H9 (cell line): ENCODE data around the gene CCL25. TPM values are rescaled to one million over a fixed set of nuclear protein-coding genes. Genes with fewer than 3 reads are reported as not detected.

Experiments
- DNase-seq: peaks from one replicate; pipeline ENCODE4 v3.0.0-alpha.2; 2017
- H2AFZ ChIP-seq: one replicate; pipeline ENCODE4 v1.6.1; 2013; ENCODE audit warnings: mild to moderate bottlenecking, low read length, control low read depth, moderate library complexity
- H2AK5ac ChIP-seq: 2 replicates; pipeline ENCODE4 v1.6.1; 2013; ENCODE audit warnings: low read length, control low read depth, mixed read lengths; ENCODE audit not compliant: insufficient read length
- H2BK120ac ChIP-seq: one replicate; pipeline ENCODE4 v1.6.1; 2013; ENCODE audit warnings: low read depth, mild to moderate bottlenecking, low read length, control low read depth, inconsistent platforms; ENCODE audit not compliant: poor library complexity, severe bottlenecking
- H2BK12ac ChIP-seq: 2 replicates; pipeline ENCODE4 v1.6.1; 2013; ENCODE audit warnings: low read length, control low read depth, mixed read lengths, low read depth; ENCODE audit not compliant: insufficient read length
- H2BK15ac ChIP-seq: 2 replicates; pipeline ENCODE4 v1.6.1; 2013; ENCODE audit warnings: low read depth, low read length, control low read depth
- H2BK20ac ChIP-seq: one replicate; pipeline ENCODE4 v1.6.1; 2013; ENCODE audit warnings: low read depth, mild to moderate bottlenecking, low read length, control low read depth, inconsistent platforms; ENCODE audit not compliant: poor library complexity, severe bottlenecking
- H2BK5ac ChIP-seq: 2 replicates; pipeline ENCODE4 v1.6.1; 2013; ENCODE audit warnings: low read length, control low read depth, mixed read lengths; ENCODE audit not compliant: insufficient read length
- H3K14ac ChIP-seq: 2 replicates; pipeline ENCODE4 v1.6.1; 2013; ENCODE audit warnings: low read length, control low read depth; ENCODE audit not compliant: insufficient read depth
- H3K18ac ChIP-seq: 2 replicates; pipeline ENCODE4 v1.6.1; 2013; ENCODE audit warnings: low read depth, mild to moderate bottlenecking, mixed read lengths, low read length, control low read depth; ENCODE audit not compliant: insufficient read length
- H3K23ac ChIP-seq: 2 replicates; pipeline ENCODE4 v1.6.1; 2013; ENCODE audit warnings: low read length, control low read depth, mixed read lengths, low read depth; ENCODE audit not compliant: insufficient read length
- H3K23me2 ChIP-seq: 2 replicates; pipeline ENCODE4 v1.6.1; 2013; ENCODE audit warnings: low read depth, mild to moderate bottlenecking, mixed read lengths, low read length, control low read depth; ENCODE audit not compliant: insufficient read length, poor library complexity, severe bottlenecking
- H3K27ac ChIP-seq: 2 replicates; pipeline ENCODE4 v1.5.1; 2013; ENCODE audit warnings: low read length, control low read depth, mixed read lengths, low read depth; ENCODE audit not compliant: insufficient read length
- H3K27me3 ChIP-seq: 2 replicates; pipeline ENCODE4 v1.6.1; 2013; ENCODE audit warnings: low read length, control low read depth, inconsistent platforms; ENCODE audit not compliant: insufficient read depth
- H3K4ac ChIP-seq: 2 replicates; pipeline ENCODE4 v1.6.1; 2013; ENCODE audit warnings: low read depth, mild to moderate bottlenecking, control low read depth, inconsistent platforms, low read length, moderate library complexity
- H3K4me1 ChIP-seq: 2 replicates; pipeline ENCODE4 v1.6.1; 2013; ENCODE audit warnings: low read length, control low read depth, inconsistent platforms; ENCODE audit not compliant: insufficient read depth
- H3K4me2 ChIP-seq: 2 replicates; pipeline ENCODE4 v1.6.1; 2013; ENCODE audit warnings: low read length, control low read depth, mixed read lengths; ENCODE audit not compliant: insufficient read length, insufficient read depth
- H3K56ac ChIP-seq: 2 replicates; pipeline ENCODE4 v1.6.1; 2013; ENCODE audit warnings: low read depth, mild to moderate bottlenecking, mixed read lengths, low read length, control low read depth; ENCODE audit not compliant: insufficient read length
- H3K79me1 ChIP-seq: 2 replicates; pipeline ENCODE4 v1.6.1; 2013; ENCODE audit warnings: low read depth, mild to moderate bottlenecking, moderate library complexity, low read length, control low read depth, inconsistent platforms; ENCODE audit not compliant: insufficient read depth, poor library complexity, severe bottlenecking
- H3K79me2 ChIP-seq: 2 replicates; pipeline ENCODE4 v1.6.1; 2013; ENCODE audit warnings: low read length, control low read depth, inconsistent platforms; ENCODE audit not compliant: insufficient read depth
- H3K9ac ChIP-seq: 2 replicates; pipeline ENCODE4 v1.6.1; 2013; ENCODE audit warnings: low read length, control low read depth, mixed read lengths; ENCODE audit not compliant: insufficient read length; ENCODE audit errors: extremely low read depth
- H3K9me3 ChIP-seq: one replicate; pipeline ENCODE4 v1.6.1; 2013; ENCODE audit warnings: low read depth, low read length, inconsistent platforms; ENCODE audit not compliant: control insufficient read depth
- H3T11ph ChIP-seq: one replicate; pipeline ENCODE4 v1.6.1; 2013; ENCODE audit warnings: mild to moderate bottlenecking, low read length, control low read depth, inconsistent platforms
- H4K20me1 ChIP-seq: one replicate; pipeline ENCODE4 v1.6.1; 2013; ENCODE audit not compliant: control insufficient read depth, insufficient read length, insufficient read depth
- H4K5ac ChIP-seq: 2 replicates; pipeline ENCODE4 v1.6.1; 2013; ENCODE audit warnings: low read depth, mild to moderate bottlenecking, mixed read lengths, low read length, control low read depth; ENCODE audit not compliant: insufficient read length
- H4K8ac ChIP-seq: replicated peaks from 2 replicates; pipeline ENCODE4 v1.6.1; 2013; ENCODE audit warnings: low read length, control low read depth, mixed read lengths, low read depth; ENCODE audit not compliant: insufficient read length
- H4K91ac ChIP-seq: 2 replicates; pipeline ENCODE4 v1.6.1; 2013; ENCODE audit warnings: low read depth, mild to moderate bottlenecking, moderate library complexity, mixed read lengths, low read length, control low read depth; ENCODE audit not compliant: insufficient read length
- H3K27ac Mint-ChIP-seq, 3 experiments: 2 replicates in 2 of 3; 3 replicates in 1 of 3; pipeline ENCODE4 v1.8.0; 2020 to 2021; ENCODE audit warnings: mixed read lengths in 3 of 3, mild to moderate bottlenecking in 1 of 3, moderate library complexity in 1 of 3
- H3K27me3 Mint-ChIP-seq: 2 replicates; pipeline ENCODE4 v1.8.0; 2021; ENCODE audit warnings: low read depth, mild to moderate bottlenecking, moderate library complexity, mixed read lengths
- H3K36me3 Mint-ChIP-seq, 3 experiments: 2 replicates in 2 of 3; 3 replicates in 1 of 3; pipeline ENCODE4 v1.8.0; 2020 to 2021; ENCODE audit warnings: low read depth in 3 of 3, mixed read lengths in 3 of 3; ENCODE audit not compliant: insufficient read depth in 1 of 3
- H3K4me1 Mint-ChIP-seq, 2 experiments: 2 replicates each; pipeline ENCODE4 v1.8.0; 2020; ENCODE audit warnings: mixed read lengths in 2 of 2
- H3K4me3 Mint-ChIP-seq, 2 experiments: 2 replicates in 1 of 2; 3 replicates in 1 of 2; pipeline ENCODE4 v1.8.0; 2020 to 2021; ENCODE audit warnings: mild to moderate bottlenecking in 2 of 2, mixed read lengths in 2 of 2, moderate library complexity in 1 of 2
- H3K9me3 Mint-ChIP-seq, 2 experiments: 2 replicates in 1 of 2; 3 replicates in 1 of 2; pipeline ENCODE4 v1.8.0; 2020; ENCODE audit warnings: mild to moderate bottlenecking in 2 of 2, mixed read lengths in 2 of 2, moderate library complexity in 1 of 2
- WGBS: extraction: QIAGEN DNeasy Blood & Tissue Kit; methylation state at CpG from one replicate; pipeline ENCODE4 v1.1.7; 2013; ENCODE audit warnings: missing lambda C conversion rate, low lambda C conversion rate, mixed read lengths; ENCODE audit not compliant: insufficient read length; ENCODE audit errors: extremely low coverage; 5-methylcytosine and 5-hydroxymethylcytosine counted together
- total RNA-seq: library from RNA; stranded (reverse); gene quantifications from 2 replicates; pipeline ENCODE4 v1.2.1, GENCODE V29; 2021
- TF ChIP-seq, protein P1 (sequence below): fragments of 200-600 bp; sonication (generic); conservative IDR thresholded peaks from 3 replicates; pipeline ENCODE4 v1.8.0; 2021; ENCODE audit warnings: antibody characterized with exemption, mild to moderate bottlenecking

Gene CCL25
- total RNA-seq, 1 experiment from 2014 or later = not detected

DNA sequence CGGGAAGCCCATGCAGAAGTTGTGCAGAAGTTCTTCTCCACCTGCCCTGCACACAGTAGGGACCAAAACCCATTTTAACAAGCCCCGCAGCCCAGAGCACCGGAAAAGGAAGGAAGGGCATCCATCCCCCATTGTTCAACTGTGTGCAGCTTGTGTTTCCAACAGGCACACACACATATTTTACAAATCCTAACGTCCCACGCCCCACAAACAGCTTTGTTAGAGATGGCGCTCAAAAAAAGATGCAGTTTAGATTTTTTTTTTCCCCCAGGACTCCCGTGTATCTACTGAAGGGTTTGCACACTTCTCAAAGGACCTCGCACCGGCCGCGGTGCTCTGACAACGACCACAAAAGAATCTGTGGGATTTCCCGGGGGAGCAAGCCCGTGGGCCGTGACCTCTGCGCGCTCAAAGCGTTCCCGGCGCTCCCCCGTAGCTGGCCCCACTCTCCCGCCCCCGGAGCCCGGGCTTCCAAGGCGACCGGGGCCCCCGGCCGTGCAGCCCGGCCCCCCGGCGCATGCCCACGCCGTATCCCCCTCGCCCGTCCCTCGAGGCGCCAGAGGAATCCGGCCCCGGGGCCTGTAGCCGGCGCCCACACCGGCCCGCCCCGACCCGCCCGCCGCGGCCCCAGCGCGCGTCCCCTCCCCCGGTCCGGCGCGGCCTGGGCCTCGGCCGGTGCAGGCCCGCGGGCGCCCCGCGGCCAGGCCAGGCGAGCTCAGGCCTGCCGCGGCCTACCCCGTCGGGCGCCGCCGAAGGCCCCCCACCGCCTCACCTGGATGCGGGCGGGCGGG, 47.6 kb upstream of the CCL25 start:
- Histone ChIP-seq H3K4me1 (peaks cover 8% of the 10 kb centered on the region; the same call in 1 of the 2 replicates), H2BK120ac (no peak overlapping the region), H3K79me1 (no peaks in the 10 kb centered on the region), H2BK15ac (no peak overlapping the region), H3K9me3 (no peaks in the 10 kb centered on the region), H3K14ac (no peak overlapping the region), H2BK12ac (no peak overlapping the region), H2BK20ac (no peak overlapping the region), H3T11ph (no peak overlapping the region), H3K4ac (no peak overlapping the region), H4K91ac (no peak overlapping the region), H2AK5ac (no peak overlapping the region), H2AFZ (no peak overlapping the region), H3K4me2 (peak overlapping the region; percentile 68), H3K18ac (no peak overlapping the region), H4K5ac (no peak overlapping the region), H3K56ac (no peak overlapping the region), H3K23ac (no peak overlapping the region), H4K8ac (no peak overlapping the region), H4K20me1 (peaks cover 4% of the 10 kb centered on the region), H3K27me3 (no peaks in the 10 kb centered on the region), H3K9ac (peak overlapping the region; percentile 41), H3K79me2 (peaks cover 38% of the 10 kb centered on the region), H3K23me2 (peaks cover 17% of the 10 kb centered on the region), H3K27ac (no peak overlapping the region), H2BK5ac (no peak overlapping the region)
- Mint-ChIP-seq H3K9me3 (no peaks in the 10 kb centered on the region), H3K27me3 (no peaks in the 10 kb centered on the region), H3K27ac (peak overlapping the region; percentile 72 to 97 (median 82); a peak in 6 of 7 replicates), H3K4me1 (peaks cover 28 to 35% of the 10 kb centered on the region in 2 experiments), H3K36me3 (peaks cover 16 to 23% (median 20%) of the 10 kb centered on the region in 3 experiments), H3K4me3 (peak overlapping the region; percentile 98 to 99)
- WGBS = no CpG with 5 or more reads among the region's 74 CpGs
- TF ChIP-seq, protein P1, sequence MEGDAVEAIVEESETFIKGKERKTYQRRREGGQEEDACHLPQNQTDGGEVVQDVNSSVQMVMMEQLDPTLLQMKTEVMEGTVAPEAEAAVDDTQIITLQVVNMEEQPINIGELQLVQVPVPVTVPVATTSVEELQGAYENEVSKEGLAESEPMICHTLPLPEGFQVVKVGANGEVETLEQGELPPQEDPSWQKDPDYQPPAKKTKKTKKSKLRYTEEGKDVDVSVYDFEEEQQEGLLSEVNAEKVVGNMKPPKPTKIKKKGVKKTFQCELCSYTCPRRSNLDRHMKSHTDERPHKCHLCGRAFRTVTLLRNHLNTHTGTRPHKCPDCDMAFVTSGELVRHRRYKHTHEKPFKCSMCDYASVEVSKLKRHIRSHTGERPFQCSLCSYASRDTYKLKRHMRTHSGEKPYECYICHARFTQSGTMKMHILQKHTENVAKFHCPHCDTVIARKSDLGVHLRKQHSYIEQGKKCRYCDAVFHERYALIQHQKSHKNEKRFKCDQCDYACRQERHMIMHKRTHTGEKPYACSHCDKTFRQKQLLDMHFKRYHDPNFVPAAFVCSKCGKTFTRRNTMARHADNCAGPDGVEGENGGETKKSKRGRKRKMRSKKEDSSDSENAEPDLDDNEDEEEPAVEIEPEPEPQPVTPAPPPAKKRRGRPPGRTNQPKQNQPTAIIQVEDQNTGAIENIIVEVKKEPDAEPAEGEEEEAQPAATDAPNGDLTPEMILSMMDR = no peak
- no peak for DNase-seq
